ENCODE data around the gene EPPIN. TPM values are rescaled to one million over a fixed set of nuclear protein-coding genes. Genes with fewer than 3 reads are reported as not detected.

EPPIN gene
- total and polyA plus RNA-seq, 10 of the 15 experiments (the other 5 are each of a cell fraction or from before 2014, with no cell fraction given): not detected

GRCh38 chr20:45545351-45545750 is 1.9 kb downstream of the EPPIN start (continued):
- no peak for TF ChIP-seq PRDM15 (CRISPR knock-in tag; IDR thresholded peaks at IDR 0.05)

- ChIA-PET POLR2A (no interaction called here), CTCF (no interaction called here), RAD21 (ENCODE audit: unreplicated experiment) (no interaction called here), SMC1A (ENCODE audit: uncharacterized antibody, unreplicated experiment) (no interaction called here)
- Histone ChIP-seq H3K4me2 (ENCODE audit: control insufficient read depth, insufficient read depth) (no peak within 1 kb of the TSS), H3K9me3 (replicated peaks; ENCODE audit: control insufficient read depth, insufficient read depth, low read length) (no peaks in the 10 kb centered on the region), H3K4me1 (ENCODE audit: control insufficient read depth, insufficient read depth, low read length) (no peaks in the 10 kb centered on the region), H3K27me3 (replicated peaks in 1 of 2; ENCODE audit: control insufficient read depth in 2 of 2, insufficient read depth in 2 of 2, low read length in 1 of 2) (no peaks in the 10 kb centered on the region; a peak in 1 of 4 replicates), H2AFZ (ENCODE audit: control insufficient read depth, low read depth, low read length) (no peak within 1 kb of the TSS), H3K4me3 (no peak within 1 kb of the TSS), H3K9ac (ENCODE audit: control insufficient read depth, insufficient read depth, low read length) (no peak within 1 kb of the TSS), H3K27ac (ENCODE audit: control insufficient read depth, insufficient read depth) (no peak within 1 kb of the TSS), H4K20me1 (ENCODE audit: control insufficient read depth, insufficient read depth) (no peaks in the 10 kb centered on the region), H3K79me2 (ENCODE audit: control insufficient read depth, insufficient read depth, low read length) (no peaks in the 10 kb centered on the region), H3K36me3 (ENCODE audit: control insufficient read depth in 2 of 2, insufficient read depth in 2 of 2, low read length in 1 of 2) (no peaks in the 10 kb centered on the region)
- whole genome bisulfite sequencing (ENCODE audit: insufficient coverage, insufficient replicate concordance, low lambda C conversion rate, missing lambda C conversion rate): 60% methylated on average over 2 of the region's 2 CpGs
- DNase-seq (ENCODE audit: low read depth, low spot score) (no peak), ATAC-seq (no peak), FAIRE-seq (no peak)
- intact Hi-C loops (cut with micrococcal nuclease; ENCODE audit: unreplicated experiment): no loop called here
- no peak for TF ChIP-seq EGR1 (IDR thresholded peaks at IDR 0.05; ENCODE audit: borderline replicate concordance in 1 of 2, low read depth in 2 of 2, low read length in 2 of 2)
- TF ChIP-seq ZBED1 (IDR thresholded peaks at IDR 0.05; ENCODE audit: borderline replicate concordance): no peak
- no TSS peak for BruUV-seq (replicated peaks)
- in situ Hi-C loops (cut with MboI): no loop called here
Observed at GRCh38 chr20:45539382-45539781, 7.8 kb downstream of the EPPIN start, which contains the start of gene WFDC6. Gene WFDC6, minus strand, starts transcription at chr20:45539482. Its CDS starts 75 bp downstream, at chr20:45539407.

Data from GM12878 (cell line).